Sigmoid colon (tissue), 4 donors: ENCODE data around the gene TRIM24.

Experiments used
- CTCF ChIP-seq, 4 experiments: fragments of 450-650 bp in 3 of 4; fragments of 200-600 bp in 1 of 4; IDR thresholded peaks; one replicate each; pipeline ENCODE4 v1.5.1; 2016 to 2019; ENCODE audit warnings: antibody characterized with exemption in 4 of 4, mild to moderate bottlenecking in 3 of 4, moderate library complexity in 2 of 4
- EP300 ChIP-seq, 4 donors: sonication (generic); formaldehyde crosslinking; IDR thresholded peaks; one replicate each; pipeline ENCODE4 v1.6.1; 2017; ENCODE audit warnings: antibody characterized with exemption in 4 of 4
- POLR2AphosphoS5 ChIP-seq, 4 donors: sonication (generic); formaldehyde crosslinking; IDR thresholded peaks; one replicate each; pipeline ENCODE4 v1.6.1; 2017; ENCODE audit warnings: antibody characterized with exemption in 4 of 4

DNA sequence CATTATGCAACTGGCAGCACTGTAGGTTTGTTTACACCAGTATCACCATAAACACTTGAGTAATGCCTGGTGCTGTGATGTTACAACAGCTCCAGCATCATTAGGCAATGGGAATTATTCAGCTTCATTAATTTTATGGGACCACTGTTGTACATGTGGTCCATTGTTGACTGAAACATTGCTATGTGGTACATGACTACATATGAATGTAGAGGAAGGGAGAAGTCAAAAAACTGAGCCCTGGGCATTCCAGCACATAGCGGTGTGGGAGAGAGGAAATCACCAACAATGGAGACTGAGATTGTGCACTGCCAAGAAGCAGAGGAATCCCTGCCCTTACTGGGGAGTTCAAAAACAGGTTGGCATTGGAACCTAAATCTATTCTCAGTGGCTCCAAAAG, 89.0 kb downstream of the TRIM24 start:
- TF ChIP-seq CTCF (IDR thresholded peaks at IDR 0.05) (no peak), POLR2AphosphoS5 (IDR thresholded peaks at IDR 0.05) (no peak), EP300 (IDR thresholded peaks at IDR 0.05) (no peak)
